ENCODE measurements around the gene GBP5.
"Not testable (repeated sequence)": the region's sequence is repeated elsewhere in the genome, so short reads cannot be mapped to it uniquely, and the experiment has no call there.

The GBP5 gene

GRCh38 chr1:89309828-89310227 is 37.2 kb upstream of the GBP5 start:
- in situ Hi-C loops (cut with HindIII; ENCODE audit: low pct_ligation_motif_present, low sequenced_read_pairs), result no loop called here
- DNase-seq, result no peak
- H3K36me3 ChIP-seq (replicated peaks), result no peaks in the 10 kb centered on the region
- H3K27ac ChIP-seq, result no peak overlapping the region
- no peak overlapping the region for H3K4me3 ChIP-seq (ENCODE audit: low read depth, low read length)
- H3K27me3 ChIP-seq (replicated peaks), result no peaks in the 10 kb centered on the region
- TF ChIP-seq CTCF (IDR thresholded peaks at IDR 0.05; ENCODE audit: low read depth, low read length, missing control alignments), result no peak

- in situ Hi-C loops (cut with HindIII; ENCODE audit: low pct_ligation_motif_present, low sequenced_read_pairs), result no loop called here
- DNase-seq, result no peak
- no peaks in the 10 kb centered on the region for H3K36me3 ChIP-seq (replicated peaks)
- H3K27ac ChIP-seq, result no peak overlapping the region
- no peak overlapping the region for H3K4me3 ChIP-seq (ENCODE audit: low read depth, low read length)
- no peaks in the 10 kb centered on the region for H3K27me3 ChIP-seq (replicated peaks)
- TF ChIP-seq CTCF (IDR thresholded peaks at IDR 0.05; ENCODE audit: low read depth, low read length, missing control alignments), result no peak
These were observed 33.6 kb upstream of the GBP5 start for GRCh38 chr1:89306273-89306672.

- no peak for DNase-seq
- Histone ChIP-seq H3K27ac (no peak overlapping the region), H3K36me3 (replicated peaks) (no peaks in the 10 kb centered on the region), H3K27me3 (replicated peaks) (no peaks in the 10 kb centered on the region), H3K4me3 (ENCODE audit: low read depth, low read length) (no peak overlapping the region)
- no peak for TF ChIP-seq CTCF (IDR thresholded peaks at IDR 0.05; ENCODE audit: low read depth, low read length, missing control alignments)
- in situ Hi-C loops (cut with HindIII; ENCODE audit: low pct_ligation_motif_present, low sequenced_read_pairs), result no loop called here
These were observed 32.8 kb upstream of the GBP5 start for GRCh38 chr1:89305493-89305892.

- in situ Hi-C loops (cut with HindIII; ENCODE audit: low pct_ligation_motif_present, low sequenced_read_pairs), result no loop called here
- DNase-seq, result no peak
- Histone ChIP-seq H3K36me3 (replicated peaks) (no peaks in the 10 kb centered on the region), H3K27me3 (replicated peaks) (no peaks in the 10 kb centered on the region), H3K4me3 (ENCODE audit: low read depth, low read length) (no peak overlapping the region), H3K27ac (no peak overlapping the region)
- TF ChIP-seq CTCF (IDR thresholded peaks at IDR 0.05; ENCODE audit: low read depth, low read length, missing control alignments), result no peak
These were observed 32.0 kb upstream of the GBP5 start for GRCh38 chr1:89304572-89305230.

- TF ChIP-seq CTCF (IDR thresholded peaks at IDR 0.05; ENCODE audit: low read depth, low read length, missing control alignments), result no peak
- no peaks in the 10 kb centered on the region for H3K36me3 ChIP-seq (replicated peaks)
- H3K4me3 ChIP-seq (ENCODE audit: low read depth, low read length), result no peak overlapping the region
- DNase-seq, result no peak
- in situ Hi-C loops (cut with HindIII; ENCODE audit: low pct_ligation_motif_present, low sequenced_read_pairs), result no loop called here
- no peaks in the 10 kb centered on the region for H3K27me3 ChIP-seq (replicated peaks)
- H3K27ac ChIP-seq, result no peak overlapping the region
These were observed 30.2 kb upstream of the GBP5 start for GRCh38 chr1:89302697-89303332.

GRCh38 chr1:89299739-89300463 is 27.2 kb upstream of the GBP5 start:
- H3K4me3 ChIP-seq (ENCODE audit: low read depth, low read length); in situ Hi-C loops (cut with HindIII; ENCODE audit: low pct_ligation_motif_present, low sequenced_read_pairs); H3K27ac ChIP-seq; DNase-seq; H3K36me3 ChIP-seq (replicated peaks); H3K27me3 ChIP-seq (replicated peaks): not testable (repeated sequence)
